Adrenal gland (tissue), 5 donors: ENCODE data around the gene ACAD11.

Experiments used
- POLR2A ChIP-seq, 2 donors: fragments of 450-650 bp; IDR thresholded peaks; one replicate each; pipeline ENCODE4 v1.6.1; 2017; ENCODE audit warnings: antibody characterized with exemption in 2 of 2, mild to moderate bottlenecking in 2 of 2, moderate library complexity in 1 of 2
- TF ChIP-seq, protein P1 (sequence below), 6 experiments: fragments of 450-650 bp in 4 of 6; fragments of 200-600 bp in 2 of 6; sonication (generic) in 1 of 6; IDR thresholded peaks; 1 replicate in 5 of 6; 2 replicates in 1 of 6; pipeline versions ENCODE4 v1.5.1 to v1.8.0; 2016 to 2021; ENCODE audit warnings: antibody characterized with exemption in 6 of 6, mild to moderate bottlenecking in 2 of 6, moderate library complexity in 1 of 6
- donor health status: DM: no; HTN: no; CAD: no.

DNA sequence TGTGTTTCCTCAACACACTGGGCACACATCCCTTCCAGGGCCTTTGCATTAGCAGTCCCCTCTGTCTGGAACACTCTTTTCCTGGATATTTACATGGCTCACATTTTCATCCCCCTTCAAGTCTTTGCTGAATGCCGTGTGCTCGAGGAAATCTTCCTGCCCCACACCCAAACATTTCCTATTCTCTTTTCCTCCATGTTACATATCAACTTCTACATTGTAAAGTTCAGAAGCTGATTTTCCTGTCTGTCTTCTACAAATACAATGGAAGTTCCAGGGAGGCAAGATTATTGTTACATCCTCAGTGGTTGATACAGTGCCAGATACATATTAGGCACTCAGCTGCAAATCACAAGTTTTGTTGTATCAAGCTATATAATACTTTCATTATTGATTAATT is 4.1 kb downstream of the ACAD11 start:
- TF ChIP-seq, protein P1, sequence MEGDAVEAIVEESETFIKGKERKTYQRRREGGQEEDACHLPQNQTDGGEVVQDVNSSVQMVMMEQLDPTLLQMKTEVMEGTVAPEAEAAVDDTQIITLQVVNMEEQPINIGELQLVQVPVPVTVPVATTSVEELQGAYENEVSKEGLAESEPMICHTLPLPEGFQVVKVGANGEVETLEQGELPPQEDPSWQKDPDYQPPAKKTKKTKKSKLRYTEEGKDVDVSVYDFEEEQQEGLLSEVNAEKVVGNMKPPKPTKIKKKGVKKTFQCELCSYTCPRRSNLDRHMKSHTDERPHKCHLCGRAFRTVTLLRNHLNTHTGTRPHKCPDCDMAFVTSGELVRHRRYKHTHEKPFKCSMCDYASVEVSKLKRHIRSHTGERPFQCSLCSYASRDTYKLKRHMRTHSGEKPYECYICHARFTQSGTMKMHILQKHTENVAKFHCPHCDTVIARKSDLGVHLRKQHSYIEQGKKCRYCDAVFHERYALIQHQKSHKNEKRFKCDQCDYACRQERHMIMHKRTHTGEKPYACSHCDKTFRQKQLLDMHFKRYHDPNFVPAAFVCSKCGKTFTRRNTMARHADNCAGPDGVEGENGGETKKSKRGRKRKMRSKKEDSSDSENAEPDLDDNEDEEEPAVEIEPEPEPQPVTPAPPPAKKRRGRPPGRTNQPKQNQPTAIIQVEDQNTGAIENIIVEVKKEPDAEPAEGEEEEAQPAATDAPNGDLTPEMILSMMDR (IDR thresholded peaks at IDR 0.05) = no peak
- no peak for TF ChIP-seq POLR2A (IDR thresholded peaks at IDR 0.05)
